ENCODE results near the gene POMT1.

DNA sequence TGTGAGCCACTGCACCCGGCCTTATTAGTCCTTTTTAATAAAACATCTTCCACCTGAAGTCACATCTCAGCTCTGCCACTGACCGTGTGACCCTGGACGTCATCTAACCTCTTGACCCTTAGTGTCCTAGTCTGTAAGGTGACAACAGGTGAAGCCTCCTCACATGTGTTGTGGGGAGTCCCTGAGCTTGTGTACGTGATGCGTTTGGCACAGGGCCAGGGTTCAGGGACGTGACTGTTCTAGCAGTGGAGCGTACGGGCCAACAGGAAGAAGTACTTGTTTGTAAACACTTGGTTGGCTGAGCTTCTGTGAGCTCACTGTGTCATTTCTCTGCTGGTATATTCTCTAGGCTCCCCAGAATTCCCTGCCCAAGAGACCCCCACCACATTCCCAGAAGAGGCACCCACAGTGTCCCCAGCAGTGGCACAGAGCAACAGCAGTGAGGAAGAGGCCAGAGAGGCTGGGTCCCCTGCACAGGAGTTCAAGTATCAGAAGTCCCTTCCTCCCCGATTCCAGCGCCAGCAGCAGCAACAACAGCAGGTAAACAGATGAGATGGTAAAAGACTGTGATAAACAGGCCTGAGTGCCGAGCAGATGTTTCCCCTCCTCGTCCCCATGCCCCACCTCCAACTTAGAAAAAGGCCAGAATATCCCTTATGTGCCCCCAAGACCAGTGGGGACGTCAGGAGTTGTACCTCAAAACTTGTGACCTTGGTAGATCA, 35.3 kb upstream of the POMT1 start:
- TF ChIP-seq POLR2A (IDR thresholded peaks at IDR 0.05; ENCODE audit: control extremely low read depth in 1 of 2, low read depth in 2 of 2, low read length in 2 of 2) (no peak), NRF1 (IDR thresholded peaks at IDR 0.05; ENCODE audit: low read depth, low read length) (no peak), FOSL1 (IDR thresholded peaks at IDR 0.05; ENCODE audit: insufficient read depth, low read depth, low read length) (no peak)
- TF ChIP-seq, protein P1, sequence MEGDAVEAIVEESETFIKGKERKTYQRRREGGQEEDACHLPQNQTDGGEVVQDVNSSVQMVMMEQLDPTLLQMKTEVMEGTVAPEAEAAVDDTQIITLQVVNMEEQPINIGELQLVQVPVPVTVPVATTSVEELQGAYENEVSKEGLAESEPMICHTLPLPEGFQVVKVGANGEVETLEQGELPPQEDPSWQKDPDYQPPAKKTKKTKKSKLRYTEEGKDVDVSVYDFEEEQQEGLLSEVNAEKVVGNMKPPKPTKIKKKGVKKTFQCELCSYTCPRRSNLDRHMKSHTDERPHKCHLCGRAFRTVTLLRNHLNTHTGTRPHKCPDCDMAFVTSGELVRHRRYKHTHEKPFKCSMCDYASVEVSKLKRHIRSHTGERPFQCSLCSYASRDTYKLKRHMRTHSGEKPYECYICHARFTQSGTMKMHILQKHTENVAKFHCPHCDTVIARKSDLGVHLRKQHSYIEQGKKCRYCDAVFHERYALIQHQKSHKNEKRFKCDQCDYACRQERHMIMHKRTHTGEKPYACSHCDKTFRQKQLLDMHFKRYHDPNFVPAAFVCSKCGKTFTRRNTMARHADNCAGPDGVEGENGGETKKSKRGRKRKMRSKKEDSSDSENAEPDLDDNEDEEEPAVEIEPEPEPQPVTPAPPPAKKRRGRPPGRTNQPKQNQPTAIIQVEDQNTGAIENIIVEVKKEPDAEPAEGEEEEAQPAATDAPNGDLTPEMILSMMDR (IDR thresholded peaks at IDR 0.05; ENCODE audit: control extremely low read depth in 1 of 3, insufficient read depth in 1 of 3, low read depth in 1 of 3, low read length in 3 of 3), result no peak
